Body of pancreas (tissue), 4 donors: ENCODE measurements around the gene RETN.

Experiments
- POLR2A ChIP-seq, 3 donors: fragments of 450-650 bp; IDR thresholded peaks; one replicate each; pipeline ENCODE4 v1.6.1; 2016; ENCODE audit warnings: antibody characterized with exemption in 3 of 3, mild to moderate bottlenecking in 2 of 3
- TF ChIP-seq, protein P1 (sequence below), 7 experiments: fragments of 450-650 bp in 4 of 7; fragments of 200-600 bp in 3 of 7; sonication (generic) in 3 of 7; IDR thresholded peaks; one replicate each; pipeline ENCODE4 v1.5.1; 2016 to 2019; ENCODE audit warnings: antibody characterized with exemption in 7 of 7

DNA sequence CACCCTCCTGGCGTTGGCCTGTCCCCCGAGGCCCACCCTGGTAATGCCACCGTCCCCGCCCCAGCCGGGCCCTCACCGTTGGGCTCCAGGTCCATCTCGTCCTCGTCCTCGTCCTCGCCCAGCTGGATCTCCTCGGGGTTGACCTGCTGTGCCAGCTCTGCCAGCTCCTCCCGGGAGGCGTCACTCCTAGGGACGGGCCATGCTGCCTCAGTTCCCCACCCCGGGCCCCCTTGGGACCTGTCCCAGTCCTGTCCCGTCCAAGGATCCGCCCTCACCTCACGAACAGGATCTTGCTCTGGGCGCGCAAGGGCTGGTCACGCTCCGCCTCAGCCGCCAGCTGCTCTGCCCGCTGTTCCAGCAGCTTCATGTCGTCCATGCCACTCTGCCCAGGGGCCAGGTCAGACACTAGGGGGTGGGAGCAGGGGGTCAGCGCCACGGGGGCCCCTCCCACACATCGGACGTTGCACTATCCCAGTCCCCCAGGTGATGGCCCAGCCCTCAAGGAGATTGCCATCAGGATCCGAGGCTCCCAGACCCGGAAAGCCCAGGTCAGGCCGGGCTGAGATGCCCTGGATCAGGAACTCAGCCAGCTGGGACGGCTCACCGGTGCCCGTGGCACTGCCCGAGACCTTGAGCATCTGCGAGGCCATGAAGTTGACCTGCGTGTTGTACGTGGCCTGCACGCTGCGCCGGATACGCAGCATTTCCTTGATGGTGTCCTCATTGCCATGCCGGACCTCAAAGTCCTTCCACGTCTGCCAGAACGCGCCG lies 49.0 kb upstream of the RETN start:
- TF ChIP-seq, protein P1, sequence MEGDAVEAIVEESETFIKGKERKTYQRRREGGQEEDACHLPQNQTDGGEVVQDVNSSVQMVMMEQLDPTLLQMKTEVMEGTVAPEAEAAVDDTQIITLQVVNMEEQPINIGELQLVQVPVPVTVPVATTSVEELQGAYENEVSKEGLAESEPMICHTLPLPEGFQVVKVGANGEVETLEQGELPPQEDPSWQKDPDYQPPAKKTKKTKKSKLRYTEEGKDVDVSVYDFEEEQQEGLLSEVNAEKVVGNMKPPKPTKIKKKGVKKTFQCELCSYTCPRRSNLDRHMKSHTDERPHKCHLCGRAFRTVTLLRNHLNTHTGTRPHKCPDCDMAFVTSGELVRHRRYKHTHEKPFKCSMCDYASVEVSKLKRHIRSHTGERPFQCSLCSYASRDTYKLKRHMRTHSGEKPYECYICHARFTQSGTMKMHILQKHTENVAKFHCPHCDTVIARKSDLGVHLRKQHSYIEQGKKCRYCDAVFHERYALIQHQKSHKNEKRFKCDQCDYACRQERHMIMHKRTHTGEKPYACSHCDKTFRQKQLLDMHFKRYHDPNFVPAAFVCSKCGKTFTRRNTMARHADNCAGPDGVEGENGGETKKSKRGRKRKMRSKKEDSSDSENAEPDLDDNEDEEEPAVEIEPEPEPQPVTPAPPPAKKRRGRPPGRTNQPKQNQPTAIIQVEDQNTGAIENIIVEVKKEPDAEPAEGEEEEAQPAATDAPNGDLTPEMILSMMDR (IDR thresholded peaks at IDR 0.05) = no peak
- no peak for TF ChIP-seq POLR2A (IDR thresholded peaks at IDR 0.05)
